IMR-90 (cell line): ENCODE data around the gene NSUN7. TPM values are rescaled to one million over a fixed set of nuclear protein-coding genes. Genes with fewer than 3 reads are reported as not detected.

Experiments used
- ATAC-seq: fragments of 200-7000 bp; cut with Tn5 transposase; 2 replicates; pipeline ENCODE4 v1.9.1; 2020; ENCODE audit warnings: low read depth, mild to moderate bottlenecking, moderate library complexity
- BruUV-seq: library from RNA; stranded (reverse); fragments of 400-500 nt; replicated peaks from 2 replicates; lab custom pipeline; 2021; lab: Mats Ljungman, UMichigan
- CTCF ChIA-PET: fragments of 300-600 bp; formaldehyde crosslinking; extraction: SDS; loops from one replicate; lab custom pipeline; 2021; ENCODE audit warnings: antibody characterized with exemption; lab: Yijun Ruan, JAX
- POLR2A ChIA-PET: fragments of 300-600 bp; sonication (Branson Sonifier 250); formaldehyde crosslinking; loops from one replicate; lab custom pipeline; 2022; ENCODE audit warnings: antibody characterized with exemption; ENCODE audit not compliant: unreplicated experiment; lab: Charles Lee
- DNase-seq: peaks from one replicate; pipeline ENCODE4 v3.0.0; 2013
- H2AFZ ChIP-seq: replicated peaks from 2 replicates; pipeline ENCODE3; 2013; ENCODE audit warnings: low read length, mild to moderate bottlenecking; ENCODE audit not compliant: poor library complexity
- H2AK5ac ChIP-seq: 2 replicates; pipeline ENCODE4 v1.6.1; 2013; ENCODE audit warnings: low read depth, low read length, inconsistent platforms
- H2AK9ac ChIP-seq: replicated peaks from 2 replicates; pipeline ENCODE3; 2013; ENCODE audit warnings: mild to moderate bottlenecking, low read depth, low read length, moderate library complexity; ENCODE audit not compliant: poor library complexity
- H2BK120ac ChIP-seq: 2 replicates; pipeline ENCODE4 v1.6.1; 2013; ENCODE audit warnings: low read depth, low read length, inconsistent platforms
- H2BK15ac ChIP-seq: 3 replicates; pipeline ENCODE4 v1.6.1; 2013; ENCODE audit warnings: low read depth, low read length, inconsistent platforms
- H2BK20ac ChIP-seq: 2 replicates; pipeline ENCODE4 v1.6.1; 2013; ENCODE audit warnings: low read depth, mild to moderate bottlenecking, inconsistent platforms, low read length, moderate library complexity
- H2BK5ac ChIP-seq: 2 replicates; pipeline ENCODE4 v1.6.1; 2013; ENCODE audit warnings: mild to moderate bottlenecking, low read depth, low read length, inconsistent platforms; ENCODE audit not compliant: poor library complexity, severe bottlenecking
- H3K14ac ChIP-seq: replicated peaks from 2 replicates; pipeline ENCODE4 v1.6.1; 2013; ENCODE audit warnings: low read depth, low read length, inconsistent platforms
- H3K18ac ChIP-seq: 2 replicates; pipeline ENCODE4 v1.6.1; 2013; ENCODE audit warnings: low read depth, low read length, control low read depth
- H3K23ac ChIP-seq: 2 replicates; pipeline ENCODE4 v1.6.1; 2013; ENCODE audit warnings: low read depth, low read length, inconsistent platforms
- H3K27ac ChIP-seq: 2 replicates; pipeline ENCODE4 v1.5.1; 2013; ENCODE audit warnings: mild to moderate bottlenecking, control low read depth, low read length; ENCODE audit not compliant: insufficient read depth
- H3K27me3 ChIP-seq: 2 replicates; pipeline ENCODE4 v1.6.1; 2013; ENCODE audit warnings: low read length; ENCODE audit not compliant: control insufficient read depth, insufficient read depth
- H3K36me3 ChIP-seq: 2 replicates; pipeline ENCODE4 v1.6.1; 2013; ENCODE audit warnings: low read length, mixed read lengths; ENCODE audit not compliant: control insufficient read depth, insufficient read depth
- H3K4ac ChIP-seq: 2 replicates; pipeline ENCODE4 v1.6.1; 2013; ENCODE audit warnings: low read depth, low read length, inconsistent platforms
- H3K4me1 ChIP-seq: 2 replicates; pipeline ENCODE4 v1.6.1; 2013; ENCODE audit warnings: low read length, mixed read lengths; ENCODE audit not compliant: control insufficient read depth, insufficient read depth
- H3K4me2 ChIP-seq: 2 replicates; pipeline ENCODE4 v1.6.1; 2013; ENCODE audit warnings: low read depth, mild to moderate bottlenecking, control low read depth, low read length, moderate library complexity
- H3K4me3 ChIP-seq: 2 replicates; pipeline ENCODE4 v1.5.1; 2013; ENCODE audit warnings: low read depth, mild to moderate bottlenecking, control low read depth, low read length, moderate library complexity; ENCODE audit not compliant: insufficient read depth
- H3K56ac ChIP-seq: 2 replicates; pipeline ENCODE4 v1.6.1; 2013; ENCODE audit warnings: low read length, inconsistent platforms; ENCODE audit not compliant: insufficient read depth; ENCODE audit errors: extremely low read depth
- H3K79me1 ChIP-seq, 2 experiments: 2 replicates each; pipeline ENCODE4 v1.6.1; 2013; ENCODE audit warnings: low read length in 2 of 2, inconsistent platforms in 1 of 2, low read depth in 1 of 2
- H3K9ac ChIP-seq: 2 replicates; pipeline ENCODE4 v1.6.1; 2013; ENCODE audit warnings: low read depth, low read length, control low read depth
- H3K9me1 ChIP-seq: 2 replicates; pipeline ENCODE4 v1.6.1; 2013; ENCODE audit warnings: low read length, inconsistent platforms; ENCODE audit not compliant: insufficient read depth
- H3K9me3 ChIP-seq: 2 replicates; pipeline ENCODE4 v1.6.1; 2013; ENCODE audit warnings: low read length; ENCODE audit not compliant: control insufficient read depth, insufficient read depth
- H4K20me1 ChIP-seq: 2 replicates; pipeline ENCODE4 v1.6.1; 2013; ENCODE audit warnings: low read length, inconsistent platforms; ENCODE audit not compliant: insufficient read depth
- H4K5ac ChIP-seq: 2 replicates; pipeline ENCODE4 v1.6.1; 2013; ENCODE audit warnings: mild to moderate bottlenecking, low read depth, low read length, control low read depth
- H4K8ac ChIP-seq, 2 experiments: 2 replicates each; pipeline ENCODE4 v1.6.1; 2013; ENCODE audit warnings: low read depth in 2 of 2, low read length in 2 of 2, control low read depth in 1 of 2, inconsistent platforms in 1 of 2
- H4K91ac ChIP-seq: 2 replicates; pipeline ENCODE4 v1.6.1; 2013; ENCODE audit warnings: low read depth, low read length, inconsistent platforms; ENCODE audit not compliant: insufficient read depth
- BHLHE40 ChIP-seq: fragments of 150-350 bp; IDR thresholded peaks from 2 replicates; pipeline ENCODE4 v1.6.1; 2016; ENCODE audit warnings: mild to moderate bottlenecking, low read depth, low read length
- CEBPB ChIP-seq: IDR thresholded peaks from 2 replicates; pipeline ENCODE4 v1.6.1; 2012; ENCODE audit warnings: low read depth, low read length, improper control_type of control experiment
- CHD1 ChIP-seq: IDR thresholded peaks from 2 replicates; pipeline ENCODE4 v1.6.1; 2012; ENCODE audit warnings: low read depth, low read length, improper control_type of control experiment
- CTCF ChIP-seq: conservative IDR thresholded peaks from 2 replicates; pipeline ENCODE4 v1.5.1; 2012; ENCODE audit warnings: mild to moderate bottlenecking, low read depth, low read length, improper control_type of control experiment
- FOS ChIP-seq: fragments of 150-350 bp; IDR thresholded peaks from 2 replicates; pipeline ENCODE4 v1.6.1; 2016; ENCODE audit warnings: low read depth, low read length
- RAD21 ChIP-seq: IDR thresholded peaks from 2 replicates; pipeline ENCODE4 v1.6.1; 2012; ENCODE audit warnings: low read length, improper control_type of control experiment
- RCOR1 ChIP-seq: IDR thresholded peaks from 2 replicates; pipeline ENCODE4 v1.6.1; 2012; ENCODE audit warnings: mild to moderate bottlenecking, low read length, improper control_type of control experiment; ENCODE audit not compliant: insufficient replicate concordance
- RFX5 ChIP-seq: IDR thresholded peaks from 2 replicates; pipeline ENCODE4 v1.8.0; 2012; ENCODE audit warnings: low read depth, mild to moderate bottlenecking, low read length, moderate library complexity
- SMC3 ChIP-seq: fragments of 150-350 bp; IDR thresholded peaks from 2 replicates; pipeline ENCODE4 v1.6.1; 2016; ENCODE audit warnings: low read depth, mild to moderate bottlenecking, antibody characterized with exemption, low read length, moderate library complexity
- WGBS, 2 experiments: methylation state at CpG; one replicate each; pipeline versions ENCODE4 v1.1.5 to v1.1.7; 2013; ENCODE audit warnings: missing lambda C conversion rate in 2 of 2; ENCODE audit not compliant: insufficient read length in 1 of 2; ENCODE audit errors: extremely low coverage in 2 of 2; 5-methylcytosine and 5-hydroxymethylcytosine counted together
- dilution Hi-C: fragments of 300-500 bp; cut with HindIII; formaldehyde crosslinking; loops from one replicate; pipeline ENCODE4 v1.14.3; 2018; ENCODE audit warnings: low sequenced_read_pairs; ENCODE audit not compliant: unreplicated experiment
- in situ Hi-C: fragments of 300-500 bp; cut with MboI; formaldehyde crosslinking; loops from 3 replicates; pipeline ENCODE4 v1.14.3; 2019; ENCODE audit warnings: low sequenced_read_pairs, inconsistent platforms, mixed read lengths
- intact Hi-C: fragments of 100-400 bp; cut with micrococcal nuclease; formaldehyde crosslinking; loops from 2 replicates; pipeline ENCODE4 v1.10.0; 2022
- polyA plus RNA-seq, 3 experiments: library from polyadenylated mRNA; depleted of rRNA; stranded (reverse); fragments of >200 nt; gene quantifications; 2 replicates each; pipeline ENCODE4 v1.2.3, GENCODE V29; 2012; ENCODE audit warnings: low replicate concordance in 1 of 3
- total RNA-seq: library from RNA; depleted of rRNA; stranded (reverse); fragments of >200 nt; gene quantifications from 2 replicates; pipeline ENCODE4 v1.2.3, GENCODE V29; 2012

Gene NSUN7
- total and polyA plus RNA-seq, 2 of the 4 experiments (the other 2 are of a cell fraction) = not detected

- Histone ChIP-seq H3K4me2 (no peak overlapping the region), H2BK15ac (no peak overlapping the region), H3K14ac (no peak overlapping the region), H3K9me3 (no peaks in the 10 kb centered on the region), H3K79me1 (no peaks in the 10 kb centered on the region), H3K4me3 (no peak overlapping the region), H3K9me1 (no peaks in the 10 kb centered on the region), H2AK9ac (no peak overlapping the region), H4K8ac (no peak overlapping the region), H4K5ac (no peak overlapping the region), H3K56ac (no peak overlapping the region), H3K4ac (no peak overlapping the region), H2AFZ (no peak overlapping the region), H3K27ac (no peak overlapping the region), H3K4me1 (peaks cover 2% of the 10 kb centered on the region; the same call in 1 of the 2 replicates), H2BK5ac (no peak overlapping the region), H2BK20ac (no peak overlapping the region), H3K27me3 (peaks cover 6% of the 10 kb centered on the region), H2AK5ac (no peak overlapping the region), H4K91ac (no peak overlapping the region), H3K9ac (no peak overlapping the region), H3K23ac (no peak overlapping the region), H3K18ac (no peak overlapping the region), H4K20me1 (no peaks in the 10 kb centered on the region), H2BK120ac (no peak overlapping the region), H3K36me3 (no peaks in the 10 kb centered on the region)
- no CpG with 5 or more reads among the region's 3 CpGs for WGBS, 2 experiments
- dilution Hi-C loops = no loop called here
- in situ Hi-C loops = loop anchor here (25.0 kb wide), 1 partner anchor 89 kb away; no protein-coding TSS in a partner anchor
- ATAC-seq = no peak
- ChIA-PET POLR2A (no interaction called here), CTCF (interaction anchor here (0.6 to 1.2 kb wide), 2 partner anchors 110 to 406 kb away, joined by 5 read pairs; no protein-coding TSS in a partner anchor)
- no TSS peak for BruUV-seq
- no peak for DNase-seq
- TF ChIP-seq CEBPB (no peak), SMC3 (no peak), CHD1 (no peak), BHLHE40 (no peak), RCOR1 (no peak), RFX5 (no peak), CTCF (no peak), FOS (no peak), RAD21 (no peak)
- intact Hi-C loops = no loop called here
Measured at GRCh38 chr4:40723728-40724127, 26.0 kb upstream of the NSUN7 start.
